CD4-positive, alpha-beta T cell treated with Interleukin-15 for 1 hour (primary cell): ENCODE measurements around the gene TRUB2.

Source experiments
- DNase-seq: peaks from one replicate; pipeline ENCODE4 v3.0.0-alpha.2; 2020

Gene TRUB2, protein sequence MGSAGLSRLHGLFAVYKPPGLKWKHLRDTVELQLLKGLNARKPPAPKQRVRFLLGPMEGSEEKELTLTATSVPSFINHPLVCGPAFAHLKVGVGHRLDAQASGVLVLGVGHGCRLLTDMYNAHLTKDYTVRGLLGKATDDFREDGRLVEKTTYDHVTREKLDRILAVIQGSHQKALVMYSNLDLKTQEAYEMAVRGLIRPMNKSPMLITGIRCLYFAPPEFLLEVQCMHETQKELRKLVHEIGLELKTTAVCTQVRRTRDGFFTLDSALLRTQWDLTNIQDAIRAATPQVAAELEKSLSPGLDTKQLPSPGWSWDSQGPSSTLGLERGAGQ

DNA sequence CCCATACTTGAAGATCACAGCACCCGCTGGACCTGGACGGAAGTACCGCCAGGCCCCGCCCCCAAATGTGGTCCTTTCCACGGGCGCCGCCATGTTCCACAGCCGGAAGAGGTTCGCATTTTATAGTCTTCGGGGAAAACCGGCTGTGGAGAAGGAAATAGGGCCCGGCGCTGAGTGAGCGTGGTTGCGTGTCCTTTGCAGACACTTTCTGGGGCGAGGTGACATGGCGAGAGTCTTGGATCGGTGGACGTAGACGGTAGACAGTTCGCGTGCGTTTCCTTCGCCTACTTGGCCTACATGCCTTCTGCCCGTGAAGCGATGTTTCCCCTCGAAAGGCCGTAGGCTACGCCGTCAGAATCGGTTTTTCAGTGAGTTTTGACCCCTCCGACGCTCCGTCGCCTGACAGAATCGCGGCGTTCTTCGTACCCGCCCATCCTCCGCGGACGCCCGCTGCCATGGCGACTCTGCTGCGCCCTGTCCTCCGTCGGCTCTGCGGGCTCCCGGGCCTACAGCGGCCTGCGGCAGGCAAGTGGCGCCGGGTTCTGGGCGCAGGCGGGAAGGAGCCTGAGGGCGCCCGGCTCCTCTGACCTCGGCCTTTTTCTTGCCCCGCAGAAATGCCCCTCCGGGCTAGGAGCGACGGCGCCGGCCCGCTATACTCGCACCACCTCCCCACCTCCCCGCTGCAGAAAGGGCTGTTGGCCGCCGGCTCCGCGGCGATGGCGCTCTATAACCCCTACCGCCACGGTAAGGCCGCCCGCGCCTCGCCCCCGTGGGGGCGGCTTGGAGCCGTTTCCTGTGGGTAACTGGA is at the start of gene TRUB2, which contains the start of gene COQ4:
Gene TRUB2 (minus strand): TSS at position 44 of the 808 bp plus-strand sequence. CDS start 39 bp downstream, at position 5.
Gene COQ4 (plus strand): TSS at position 436 of the 808 bp plus-strand sequence. CDS start 20 bp downstream, at position 456.
- DNase-seq = peak; percentile 91

DNA sequence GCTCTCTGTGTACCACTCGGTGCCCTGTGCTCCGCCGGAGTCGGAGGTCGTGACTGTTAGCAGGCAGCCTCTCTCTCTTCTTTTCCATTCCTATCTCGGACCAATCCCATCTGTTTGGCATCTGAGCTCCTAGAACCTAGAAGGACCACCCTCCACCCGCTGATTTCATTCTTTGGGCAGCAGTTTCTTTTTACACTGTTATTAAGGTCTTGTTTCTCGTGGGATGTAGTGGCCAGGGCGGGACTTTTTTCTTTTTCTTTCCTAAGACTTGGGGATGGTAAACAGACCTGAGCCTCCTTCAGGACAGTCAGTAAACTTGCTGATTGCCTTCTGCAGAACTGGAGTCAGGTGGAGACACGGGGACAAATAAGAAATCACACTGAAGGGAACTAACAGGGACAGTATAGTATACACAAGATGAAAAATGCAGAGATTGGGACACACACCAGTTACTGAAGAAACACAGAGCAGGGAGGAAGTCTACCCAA is 49.4 kb upstream of the TRUB2 start:
- no peak for DNase-seq

DNA sequence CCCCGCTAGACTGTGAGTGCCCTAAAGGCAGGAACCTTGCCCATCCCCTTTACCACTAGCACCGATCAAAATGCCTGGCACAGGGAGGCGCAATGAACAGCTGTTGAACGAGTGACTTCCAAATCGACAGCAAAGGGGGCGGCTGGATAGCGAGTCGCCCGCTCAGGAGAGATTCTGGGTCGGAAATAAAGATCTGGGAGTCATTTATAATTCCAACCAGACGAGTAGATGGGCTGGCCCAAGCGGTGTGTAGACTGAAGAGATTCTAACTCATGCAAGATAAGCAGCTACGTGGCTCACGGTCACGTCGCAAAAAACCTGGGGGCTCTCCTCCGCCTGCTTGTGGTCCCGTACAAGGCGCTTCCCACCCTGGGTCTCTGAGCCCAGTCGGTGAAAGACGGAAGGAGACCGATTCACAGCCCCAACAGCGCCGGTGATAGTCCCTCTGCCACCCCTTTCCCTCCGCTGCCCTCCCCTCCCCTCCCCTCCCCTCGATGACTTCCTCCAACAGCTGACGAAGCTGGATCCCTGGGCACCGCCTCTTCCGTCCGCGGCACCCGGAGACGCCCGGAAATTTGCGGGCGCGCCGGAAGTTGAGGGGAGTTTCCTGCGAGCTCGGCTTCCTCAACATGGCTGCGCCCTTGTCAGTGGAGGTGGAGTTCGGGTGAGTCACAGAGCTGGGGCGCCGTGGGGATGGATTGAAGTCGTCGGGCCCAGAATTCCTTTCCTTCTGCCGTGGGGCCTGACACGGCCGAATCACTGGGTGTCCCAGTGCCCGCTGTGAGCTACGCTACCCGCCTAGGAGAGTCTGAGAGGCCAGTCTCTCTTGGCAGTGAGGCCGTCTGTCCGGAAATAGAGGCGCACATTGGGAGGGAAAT is 48.7 kb upstream of the TRUB2 start, which contains the start of gene URM1:
Gene URM1 (plus strand): TSS at position 623 of the 878 bp plus-strand sequence. CDS start 7 bp downstream, at position 630.
- peak; percentile 96 for DNase-seq

DNA sequence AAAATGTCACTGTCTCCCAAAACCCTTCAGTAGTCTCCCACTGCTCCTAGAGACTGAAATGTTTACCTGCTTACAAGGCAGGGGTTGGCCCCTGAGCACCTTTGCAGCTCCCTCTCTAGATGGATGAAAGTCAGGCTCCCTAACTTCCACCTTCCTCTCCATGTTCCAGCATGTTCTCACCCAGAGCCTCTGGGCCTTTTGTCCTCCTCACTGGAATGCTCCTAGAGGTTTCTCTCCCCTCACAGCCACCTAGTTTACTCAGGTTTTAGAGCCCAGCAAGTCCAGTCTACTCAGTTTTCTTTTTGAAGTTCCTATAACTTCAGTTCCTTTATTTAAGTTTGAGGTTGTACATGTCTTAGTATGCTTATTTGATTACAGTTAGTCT is 48.1 kb upstream of the TRUB2 start:
- no peak for DNase-seq

DNA sequence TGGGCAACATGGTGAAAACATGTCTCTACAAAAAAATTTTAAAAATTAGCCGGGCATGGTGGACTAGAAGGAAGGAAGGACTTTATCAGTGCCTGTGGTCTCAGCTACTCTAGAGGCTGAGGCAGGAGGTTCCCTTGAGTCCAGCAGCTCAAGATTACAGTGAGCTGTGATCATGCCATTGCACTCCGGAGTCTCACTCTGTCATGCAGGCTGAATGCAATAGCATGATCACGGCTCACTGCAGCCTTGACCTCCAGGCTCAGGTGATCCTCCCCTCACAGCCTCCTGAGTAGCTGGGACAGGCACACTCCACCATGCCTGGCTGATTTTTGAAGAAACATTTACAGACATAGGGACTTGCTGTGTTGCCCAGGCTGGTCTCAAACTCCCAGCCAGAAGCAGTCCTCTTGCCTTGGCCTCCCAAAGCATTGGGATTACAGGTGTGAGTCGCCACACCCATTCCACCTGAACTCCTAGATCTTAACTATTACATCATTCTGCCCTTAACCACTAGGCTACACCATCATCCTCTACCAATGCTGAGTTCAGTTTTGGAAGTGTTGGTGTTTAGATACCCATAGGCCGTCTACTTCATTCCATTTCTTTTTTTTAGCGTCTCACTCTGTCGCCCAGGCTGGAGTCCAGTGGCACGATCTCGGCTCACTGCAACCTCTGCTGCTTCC is 46.9 kb upstream of the TRUB2 start:
- no peak for DNase-seq

DNA sequence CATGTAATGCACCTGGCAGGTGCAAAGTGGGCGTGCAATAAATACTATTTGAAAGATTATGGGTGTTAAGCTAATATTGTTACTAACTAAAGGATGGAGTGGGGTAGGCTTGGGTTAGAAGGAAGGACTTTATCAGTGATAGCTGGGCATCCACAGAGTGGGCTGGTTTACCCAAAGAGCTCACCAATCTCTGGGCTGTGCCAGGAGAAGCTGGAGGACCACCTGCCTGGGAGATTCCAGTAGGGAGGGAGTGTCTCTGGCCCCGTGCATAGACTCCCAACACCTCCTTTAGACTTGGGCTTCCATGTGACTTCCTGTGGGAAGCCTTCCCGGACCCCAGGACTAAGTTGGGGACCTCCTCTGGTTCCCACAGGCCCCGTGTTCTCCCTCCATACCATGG is 43.3 kb upstream of the TRUB2 start:
- DNase-seq = no peak

DNA sequence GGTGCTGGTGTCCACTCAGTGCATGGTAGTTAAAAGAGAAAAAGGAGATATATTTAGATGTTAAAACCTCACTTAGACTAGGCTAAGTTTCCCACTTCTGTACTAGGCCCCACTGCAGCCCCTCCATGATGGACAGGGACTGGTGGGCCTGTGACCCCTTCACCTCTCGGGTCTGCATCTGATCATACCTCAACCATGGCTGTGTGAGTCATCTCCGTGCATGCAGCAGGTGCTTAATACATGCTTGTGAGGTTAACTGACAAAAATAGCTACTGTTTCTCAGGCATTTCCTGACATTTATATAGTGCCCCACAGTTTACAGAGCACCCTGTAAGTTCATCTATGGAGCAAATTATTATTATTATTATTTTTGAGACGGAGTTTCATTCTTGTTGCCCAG is 40.5 kb upstream of the TRUB2 start:
- no peak for DNase-seq

DNA sequence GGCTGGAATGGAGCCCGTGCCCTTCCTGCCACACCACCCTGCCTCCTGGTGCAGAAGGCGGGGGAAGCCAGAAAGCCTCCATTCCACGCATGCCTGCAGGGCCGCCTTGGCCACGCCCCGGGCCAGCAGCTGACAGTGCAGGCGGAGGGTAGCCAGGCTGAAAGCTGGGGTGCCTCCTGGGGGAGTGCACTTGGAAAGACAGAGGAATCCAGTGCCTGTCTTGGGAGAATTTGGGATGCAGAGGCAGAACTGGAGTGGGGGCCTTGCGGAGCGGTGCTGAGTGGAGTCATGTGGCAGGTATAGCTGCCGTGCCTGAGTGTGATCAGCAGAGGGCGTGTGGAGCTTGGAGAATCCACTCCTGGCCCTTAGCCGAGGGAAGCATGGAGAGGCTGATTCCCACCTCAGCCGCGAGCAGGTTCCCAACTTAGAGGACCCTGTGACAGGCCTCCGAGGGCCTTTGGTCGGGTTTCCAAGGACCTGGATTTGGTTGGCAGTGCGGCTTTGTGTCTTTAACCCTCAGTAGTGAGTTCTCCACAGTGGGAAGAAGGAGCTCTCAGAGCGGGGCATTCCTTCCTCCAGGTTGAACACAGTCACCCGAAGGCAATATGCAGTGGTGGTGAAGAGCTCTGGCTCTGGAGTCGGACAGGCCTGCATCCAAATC is 39.9 kb upstream of the TRUB2 start:
- DNase-seq = peak; percentile 68

DNA sequence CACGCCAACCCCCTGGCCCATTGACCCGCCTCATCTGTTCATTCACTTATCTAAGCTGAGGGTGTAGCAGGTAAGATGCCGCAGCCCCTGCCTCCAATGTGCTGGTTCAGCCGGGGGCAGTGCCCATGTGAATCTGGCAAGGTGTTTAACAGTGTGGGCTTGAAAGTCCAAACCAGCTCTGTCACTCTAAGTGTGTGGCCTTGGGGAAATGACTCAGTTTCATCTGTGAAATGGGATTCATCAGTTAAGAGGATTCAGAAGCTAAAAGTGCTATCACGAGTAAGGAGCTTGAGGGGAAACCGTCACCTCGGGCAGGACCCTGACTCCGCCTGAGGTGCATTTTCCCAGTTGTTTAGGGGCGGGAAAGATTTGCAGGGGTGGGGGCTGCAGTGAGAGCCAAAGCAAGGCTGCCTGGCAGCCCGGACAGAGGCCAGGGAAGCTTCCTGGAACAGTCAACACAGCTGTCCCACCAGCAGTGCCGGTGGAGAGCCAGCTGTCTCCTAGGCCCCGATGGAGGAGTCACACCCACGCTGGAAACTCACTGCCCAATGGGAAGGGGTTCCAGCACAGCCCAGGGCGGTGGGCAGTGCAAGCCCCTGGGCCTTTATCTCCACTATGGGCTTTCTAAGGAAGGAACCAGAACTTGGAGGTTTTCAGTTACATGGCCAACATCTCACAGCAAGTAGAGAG is 39.2 kb upstream of the TRUB2 start:
- no peak for DNase-seq

DNA sequence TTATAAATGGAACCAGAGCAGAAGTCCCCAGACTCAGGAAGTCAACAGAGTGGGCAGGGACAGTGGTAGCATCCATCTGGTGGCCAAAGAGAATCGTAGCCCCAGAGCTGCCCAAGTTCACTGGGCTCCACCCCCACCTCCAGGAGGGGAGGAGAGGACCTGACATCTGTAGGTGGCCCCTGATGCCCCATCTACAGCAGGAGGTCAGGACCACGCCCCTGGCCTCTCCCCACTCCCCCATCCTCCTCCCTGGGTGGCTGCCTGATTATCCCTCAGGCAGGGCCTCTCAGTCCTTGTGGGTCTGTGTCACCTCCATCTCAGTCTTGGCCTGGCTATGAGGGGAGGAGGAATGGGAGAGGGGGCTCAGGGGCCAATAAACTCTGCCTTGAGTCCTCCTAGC is 38.6 kb upstream of the TRUB2 start:
- DNase-seq = no peak

DNA sequence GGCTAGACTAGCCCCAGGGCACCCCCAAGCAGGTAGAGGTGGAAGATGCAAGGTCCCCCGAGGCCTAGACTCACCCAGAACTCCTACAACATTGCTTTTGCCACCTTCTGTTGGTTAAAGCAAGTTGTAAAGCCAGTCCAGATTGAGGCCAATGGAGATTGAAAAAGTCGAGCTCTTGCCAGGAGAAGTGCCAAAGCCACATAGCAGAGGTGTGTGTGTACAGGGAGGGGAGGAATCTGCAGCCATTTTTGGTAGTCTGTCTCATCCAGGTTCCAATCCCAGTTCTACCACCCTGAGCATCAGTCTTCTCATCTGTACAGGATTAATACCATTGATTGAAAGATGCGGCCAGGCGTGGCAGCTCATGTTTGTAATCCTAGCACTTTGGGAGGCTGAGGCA is 36.6 kb upstream of the TRUB2 start:
- DNase-seq = no peak

DNA sequence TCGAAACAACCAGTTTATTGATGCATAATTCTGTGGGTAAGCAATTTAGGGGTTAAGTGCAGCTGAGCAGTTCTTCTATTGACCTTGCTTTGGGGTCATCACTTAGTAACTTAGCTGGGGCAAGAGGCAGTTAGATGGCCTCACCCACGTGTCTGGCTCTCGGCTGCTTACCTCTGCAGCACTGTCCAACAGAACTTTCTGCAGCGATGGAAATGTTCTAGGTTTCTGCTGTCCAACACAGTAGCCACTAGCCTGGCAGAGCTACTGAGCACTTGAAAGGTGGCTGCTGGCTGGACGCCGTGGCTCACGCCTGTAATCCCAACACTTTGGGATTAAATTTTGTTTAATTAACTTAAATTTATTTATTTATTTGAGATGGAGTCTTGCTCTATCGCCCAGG is 35.8 kb upstream of the TRUB2 start:
- no peak for DNase-seq

DNA sequence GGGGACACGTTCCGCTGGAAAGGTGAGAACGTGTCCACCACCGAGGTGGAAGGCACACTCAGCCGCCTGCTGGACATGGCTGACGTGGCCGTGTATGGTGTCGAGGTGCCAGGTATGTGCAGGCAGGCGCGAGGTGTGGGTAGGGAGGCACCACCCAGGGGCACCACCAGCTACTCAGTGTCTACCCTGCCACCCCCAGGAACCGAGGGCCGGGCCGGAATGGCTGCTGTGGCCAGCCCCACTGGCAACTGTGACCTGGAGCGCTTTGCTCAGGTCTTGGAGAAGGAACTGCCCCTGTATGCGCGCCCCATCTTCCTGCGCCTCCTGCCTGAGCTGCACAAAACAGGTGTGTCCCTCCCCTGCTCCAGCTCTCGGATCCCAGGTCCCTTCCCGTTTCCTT is 33.2 kb upstream of the TRUB2 start:
- DNase-seq = no peak

DNA sequence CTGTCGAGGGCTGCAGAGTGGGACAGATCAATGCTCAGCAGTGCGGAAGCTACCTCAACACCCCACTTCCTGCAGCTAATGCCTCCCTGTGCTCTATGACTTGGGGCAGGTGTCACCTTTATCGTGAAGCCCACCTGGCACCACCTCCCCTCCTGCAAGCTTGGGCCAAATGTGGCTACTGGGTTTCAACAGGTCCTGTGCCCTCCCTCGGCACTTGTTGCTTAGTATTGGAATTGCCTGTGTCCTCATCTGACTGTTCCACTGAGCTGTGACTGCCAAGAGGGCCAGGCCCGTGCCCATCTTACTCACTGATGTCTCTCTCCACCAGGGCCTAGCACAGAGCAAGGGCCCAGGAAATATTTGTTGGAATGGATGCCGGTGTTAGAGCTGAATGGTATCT is 27.5 kb upstream of the TRUB2 start:
- no peak for DNase-seq

DNA sequence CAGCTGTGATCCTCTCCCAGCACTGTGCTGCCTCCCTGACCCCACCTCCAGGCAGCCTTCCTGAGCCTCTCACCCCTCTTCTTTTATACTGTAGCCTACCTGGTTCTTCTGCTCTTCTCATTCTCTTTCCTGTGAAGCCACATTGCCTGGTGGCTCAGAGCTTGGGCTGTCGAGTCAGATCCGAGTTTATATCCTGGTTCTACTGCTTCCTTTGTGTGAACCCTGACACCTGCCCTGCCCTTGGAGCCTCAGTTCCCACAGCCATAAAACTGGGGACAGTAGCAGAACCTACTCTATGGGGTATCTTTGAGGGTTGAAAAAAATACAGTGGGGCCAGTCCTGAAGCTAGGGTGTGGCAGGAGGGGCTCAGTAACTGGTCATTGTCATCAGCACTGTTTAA is 26.9 kb upstream of the TRUB2 start:
- no peak for DNase-seq

DNA sequence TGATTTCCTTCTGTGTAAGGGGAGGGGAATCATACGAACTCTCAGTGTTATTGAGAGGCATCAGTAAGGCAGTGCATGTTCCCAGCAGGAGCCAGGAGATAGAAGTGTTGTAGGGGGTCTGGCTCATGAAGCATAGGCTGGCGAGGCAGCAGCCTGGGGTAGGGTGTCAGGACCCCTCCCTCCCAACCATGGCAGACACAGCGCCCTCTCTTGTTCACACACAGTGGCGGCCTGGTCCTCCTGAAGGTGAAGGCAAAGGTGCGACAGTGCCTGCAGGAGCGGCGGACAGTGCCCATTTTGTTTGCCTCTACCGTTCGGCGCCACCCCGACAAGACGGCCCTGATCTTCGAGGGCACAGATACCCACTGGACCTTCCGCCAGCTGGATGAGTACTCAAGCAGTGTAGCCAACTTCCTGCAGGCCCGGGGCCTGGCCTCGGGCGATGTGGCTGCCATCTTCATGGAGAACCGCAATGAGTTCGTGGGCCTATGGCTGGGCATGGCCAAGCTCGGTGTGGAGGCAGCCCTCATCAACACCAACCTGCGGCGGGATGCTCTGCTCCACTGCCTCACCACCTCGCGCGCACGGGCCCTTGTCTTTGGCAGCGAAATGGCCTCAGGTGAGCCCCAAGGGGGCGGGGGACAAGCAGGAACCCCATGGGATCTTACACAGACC is 22.8 kb upstream of the TRUB2 start:
- no peak for DNase-seq

DNA sequence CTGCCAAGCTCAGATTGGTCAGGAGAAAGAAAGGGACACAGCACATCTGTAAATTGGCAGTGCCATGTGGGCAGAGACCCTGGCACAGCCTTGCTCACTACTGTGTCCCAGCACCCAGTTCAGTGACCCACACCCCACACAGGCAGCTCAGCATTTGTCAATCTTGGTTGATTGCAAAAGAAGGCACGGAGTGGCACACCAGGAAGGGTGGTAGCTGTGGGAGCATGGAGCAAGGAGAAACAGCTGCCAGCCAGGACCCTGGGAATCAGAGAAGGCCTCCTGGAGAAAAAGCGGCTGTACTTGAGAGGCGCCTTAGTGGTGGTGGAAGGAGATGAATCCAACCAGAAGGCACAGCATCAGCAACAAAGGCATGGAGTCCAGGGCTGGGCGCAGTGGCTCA is 21.6 kb upstream of the TRUB2 start:
- DNase-seq = no peak

DNA sequence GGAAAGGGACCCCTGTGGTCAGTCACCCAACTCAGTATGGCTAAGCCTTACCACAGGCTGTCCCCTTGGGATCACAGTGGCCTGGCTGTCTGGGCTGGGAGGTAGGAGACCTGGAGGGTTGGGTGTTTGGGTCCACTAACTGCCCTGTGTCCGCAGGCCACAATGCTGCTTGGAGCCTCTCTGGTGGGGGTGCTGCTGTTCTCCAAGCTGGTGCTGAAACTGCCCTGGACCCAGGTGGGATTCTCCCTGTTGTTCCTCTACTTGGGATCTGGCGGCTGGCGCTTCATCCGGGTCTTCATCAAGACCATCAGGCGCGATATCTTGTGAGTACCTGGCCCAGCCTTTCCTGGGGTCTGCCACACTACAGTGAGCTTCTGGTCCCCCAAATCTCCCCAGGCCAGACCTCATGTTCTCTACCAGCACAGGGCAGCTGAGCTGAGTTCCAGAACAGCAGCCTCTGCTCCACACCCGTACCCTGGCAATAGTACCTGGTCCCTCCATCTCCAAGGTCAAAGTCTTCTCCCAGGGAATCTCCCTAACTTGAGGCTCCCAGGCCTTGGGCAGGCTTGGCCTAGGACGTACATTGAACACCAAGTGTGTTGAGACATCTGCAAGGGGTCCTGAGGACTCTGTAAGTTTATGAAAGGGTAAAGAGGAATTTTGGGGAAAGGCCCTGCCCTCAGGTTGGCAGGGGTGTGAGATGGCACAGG is 20.9 kb upstream of the TRUB2 start:
- DNase-seq = no peak

DNA sequence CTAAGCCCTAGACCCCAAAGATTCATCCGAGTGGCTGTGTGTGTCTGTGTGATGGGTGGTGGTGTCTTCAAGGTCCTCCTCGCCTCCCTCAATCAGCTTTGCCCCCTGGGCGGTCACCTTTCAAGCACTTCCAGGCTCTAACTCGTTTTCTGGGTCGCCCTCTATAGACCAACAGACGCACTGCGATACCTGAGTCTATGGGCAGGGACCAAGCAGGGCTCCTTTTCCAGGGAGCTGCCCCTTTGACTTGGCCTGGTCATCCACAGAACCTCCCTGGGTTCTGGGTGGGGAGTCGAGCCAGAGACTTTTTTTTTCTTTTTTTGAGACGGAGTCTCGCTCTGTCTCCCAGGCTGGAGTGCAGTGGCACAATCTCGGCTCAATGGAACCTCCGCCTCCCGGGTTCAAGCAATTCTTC is 19.2 kb upstream of the TRUB2 start:
- DNase-seq = peak; percentile 71
